ENCODE results near the gene OPCML. TPM values are rescaled to one million over a fixed set of nuclear protein-coding genes. Genes with fewer than 3 reads are reported as not detected.

The OPCML gene
- total RNA-seq, 1 experiment from 2014 or later = not detected

- Histone ChIP-seq H3K9me2 (ENCODE audit: insufficient read depth) (no peaks in the 10 kb centered on the region), H3K9me3 (ENCODE audit: insufficient read depth, low read depth) (no peaks in the 10 kb centered on the region), H3K4me2 (no peak overlapping the region), H3K27ac (no peak overlapping the region), H3K4me1 (replicated peaks; ENCODE audit: insufficient read depth) (no peaks in the 10 kb centered on the region), H2AFZ (no peak overlapping the region), H3K36me3 (ENCODE audit: low read depth) (no peaks in the 10 kb centered on the region), H4K20me1 (ENCODE audit: insufficient read depth) (no peaks in the 10 kb centered on the region), H3K79me2 (ENCODE audit: low read depth) (no peaks in the 10 kb centered on the region), H3K27me3 (ENCODE audit: insufficient read depth, low read depth) (0 out of 2 replicates have a peak, but pooled peaks cover 15% of the 10 kb centered on the region), H3F3A (ENCODE audit: insufficient read depth, low read depth) (no peaks in the 10 kb centered on the region), H3K4me3 (no peak overlapping the region)
- CTCF ChIA-PET = no interaction called here
- BruUV-seq (replicated peaks) = no TSS peak
- TF ChIP-seq EZH2 (IDR thresholded peaks at IDR 0.05; ENCODE audit: low read depth) (no peak), CTCF (conservative IDR thresholded peaks at IDR 0.05) (no peak)
- POLR2A ChIA-PET (ENCODE audit: unreplicated experiment) = no interaction called here
- DNase-seq = no peak
- intact Hi-C loops (cut with micrococcal nuclease; ENCODE audit: unreplicated experiment) = no loop called here
Observed at GRCh38 chr11:132892876-132893275, 639.4 kb downstream of the OPCML start.

GRCh38 chr11:132888226-132888625 lies 644.1 kb downstream of the OPCML start:
- no TSS peak for BruUV-seq (replicated peaks)
- intact Hi-C loops (cut with micrococcal nuclease; ENCODE audit: unreplicated experiment) = no loop called here
- TF ChIP-seq CTCF (conservative IDR thresholded peaks at IDR 0.05) (no peak), EZH2 (IDR thresholded peaks at IDR 0.05; ENCODE audit: low read depth) (no peak)
- H3K27ac ChIP-seq = no peak overlapping the region
- no peaks in the 10 kb centered on the region for H3K4me1 ChIP-seq (replicated peaks; ENCODE audit: insufficient read depth)
- ChIA-PET CTCF (no interaction called here), POLR2A (ENCODE audit: unreplicated experiment) (no interaction called here)
- no peak overlapping the region for H2AFZ ChIP-seq
- H3K36me3 ChIP-seq (ENCODE audit: low read depth) = no peaks in the 10 kb centered on the region
- H3F3A ChIP-seq (ENCODE audit: insufficient read depth, low read depth) = no peaks in the 10 kb centered on the region
- no peaks in the 10 kb centered on the region for H3K79me2 ChIP-seq (ENCODE audit: low read depth)
- H3K4me2 ChIP-seq = no peak overlapping the region
- 0 out of 2 replicates have a peak, but pooled peaks cover 18% of the 10 kb centered on the region for H3K27me3 ChIP-seq (ENCODE audit: insufficient read depth, low read depth)
- no peaks in the 10 kb centered on the region for H3K9me3 ChIP-seq (ENCODE audit: insufficient read depth, low read depth)
- no peaks in the 10 kb centered on the region for H4K20me1 ChIP-seq (ENCODE audit: insufficient read depth)
- no peak for DNase-seq
- no peak overlapping the region for H3K4me3 ChIP-seq
- H3K9me2 ChIP-seq (ENCODE audit: insufficient read depth) = no peaks in the 10 kb centered on the region

GRCh38 chr11:132886335-132886734 lies 646.0 kb downstream of the OPCML start:
- no peak for DNase-seq
- POLR2A ChIA-PET (ENCODE audit: unreplicated experiment) = no interaction called here
- H3K79me2 ChIP-seq (ENCODE audit: low read depth) = no peaks in the 10 kb centered on the region
- H3K27ac ChIP-seq = no peak overlapping the region
- no peak overlapping the region for H3K4me3 ChIP-seq
- no peaks in the 10 kb centered on the region for H3K9me3 ChIP-seq (ENCODE audit: insufficient read depth, low read depth)
- TF ChIP-seq CTCF (conservative IDR thresholded peaks at IDR 0.05) (no peak), EZH2 (IDR thresholded peaks at IDR 0.05; ENCODE audit: low read depth) (no peak)
- no peaks in the 10 kb centered on the region for H3K9me2 ChIP-seq (ENCODE audit: insufficient read depth)
- H2AFZ ChIP-seq = no peak overlapping the region
- intact Hi-C loops (cut with micrococcal nuclease; ENCODE audit: unreplicated experiment) = no loop called here
- no peaks in the 10 kb centered on the region for H3F3A ChIP-seq (ENCODE audit: insufficient read depth, low read depth)
- H4K20me1 ChIP-seq (ENCODE audit: insufficient read depth) = no peaks in the 10 kb centered on the region
- H3K4me1 ChIP-seq (replicated peaks; ENCODE audit: insufficient read depth) = no peaks in the 10 kb centered on the region
- H3K4me2 ChIP-seq = no peak overlapping the region
- H3K36me3 ChIP-seq (ENCODE audit: low read depth) = no peaks in the 10 kb centered on the region
- CTCF ChIA-PET = no interaction called here
- H3K27me3 ChIP-seq (ENCODE audit: insufficient read depth, low read depth) = 0 out of 2 replicates have a peak, but pooled peaks cover 6% of the 10 kb centered on the region
- BruUV-seq (replicated peaks) = no TSS peak

Data from PC-9 (cell line).